Kidney glomerular epithelial cell (primary cell): ENCODE measurements around the gene KATNAL2.
A peak's percentile ranks its signal among the peaks of the same experiment; 100 is the strongest.
"Not testable (repeated sequence)": the region's sequence is repeated elsewhere in the genome, so short reads cannot be mapped to it uniquely, and the experiment has no call there.

Experiments used
- DNase-seq: peaks from one replicate; lab custom pipeline; 2025; lab: John Stamatoyannopoulos, UW

KATNAL2 gene

GRCh38 chr18:47032945-47033344 lies 115.5 kb downstream of the KATNAL2 start:
- DNase-seq, result no peak

- DNase-seq, result not testable (repeated sequence)
Observed at GRCh38 chr18:47034591-47034990, 117.2 kb downstream of the KATNAL2 start.

- no peak for DNase-seq
Observed at GRCh38 chr18:47035156-47035671, 117.8 kb downstream of the KATNAL2 start, which contains the start of gene ELOA2. Gene ELOA2, minus strand, starts transcription at chr18:47035621. Its CDS starts 357 bp downstream, at chr18:47035264.

- peak; percentile 31 for DNase-seq
Observed at GRCh38 chr18:47036298-47036874, 119.0 kb downstream of the KATNAL2 start.

- DNase-seq, result no peak
Observed at GRCh38 chr18:47036927-47037578, 119.7 kb downstream of the KATNAL2 start.

GRCh38 chr18:47040982-47041381 lies 123.6 kb downstream of the KATNAL2 start:
- no peak for DNase-seq

- peak; percentile 29 for DNase-seq
Observed at GRCh38 chr18:47050468-47050867, 133.1 kb downstream of the KATNAL2 start.

- no peak for DNase-seq
Observed at GRCh38 chr18:47054369-47054768, 137.0 kb downstream of the KATNAL2 start.

- DNase-seq, result no peak
Observed at GRCh38 chr18:47062471-47062870, 145.1 kb downstream of the KATNAL2 start.

- no peak for DNase-seq
Observed at GRCh38 chr18:47063096-47063495, 145.7 kb downstream of the KATNAL2 start.

GRCh38 chr18:47067648-47068047 lies 150.2 kb downstream of the KATNAL2 start:
- DNase-seq, result no peak

- no peak for DNase-seq
Observed at GRCh38 chr18:47075098-47075883, 157.9 kb downstream of the KATNAL2 start.

- no peak for DNase-seq
Observed at GRCh38 chr18:47077111-47077510, 159.7 kb downstream of the KATNAL2 start.

- DNase-seq, result no peak
Observed at GRCh38 chr18:47080872-47081271, 163.5 kb downstream of the KATNAL2 start.

GRCh38 chr18:47081578-47081977 lies 164.2 kb downstream of the KATNAL2 start:
- no peak for DNase-seq

- DNase-seq, result no peak
Observed at GRCh38 chr18:47087676-47088075, 170.3 kb downstream of the KATNAL2 start.

- DNase-seq, result no peak
Observed at GRCh38 chr18:47095810-47096209, 178.4 kb downstream of the KATNAL2 start.

- peak; percentile 42 for DNase-seq
Observed at GRCh38 chr18:47100212-47100831, 182.9 kb downstream of the KATNAL2 start.

- no peak for DNase-seq
Observed at GRCh38 chr18:47108373-47108772, 191.0 kb downstream of the KATNAL2 start.

GRCh38 chr18:47108998-47109405 lies 191.6 kb downstream of the KATNAL2 start:
- DNase-seq, result no peak

- DNase-seq, result no peak
Observed at GRCh38 chr18:47109720-47110119, 192.3 kb downstream of the KATNAL2 start.
